ENCODE results near the gene CA5B. TPM values are rescaled to one million over a fixed set of nuclear protein-coding genes. Genes with fewer than 3 reads are reported as not detected.

Gene CA5B
- total and polyA plus RNA-seq, 9 donors: 2.6 to 5.5 (median 3.4) TPM

- DNase-seq: no peak
- no peaks in the 10 kb centered on the region for H3K4me1 ChIP-seq (ENCODE audit: control insufficient read depth, insufficient read depth, low read length)
- H3K27ac ChIP-seq (ENCODE audit: low read length): no peak overlapping the region
- peaks cover 30% of the 10 kb centered on the region for H3K36me3 ChIP-seq (ENCODE audit: control insufficient read depth, insufficient read depth, low read length)
- no peak overlapping the region for H3K4me3 ChIP-seq (ENCODE audit: low read length)
- WGBS (ENCODE audit: insufficient coverage): no CpG with 5 or more reads among the region's 8 CpGs
- H3K27me3 ChIP-seq (ENCODE audit: control insufficient read depth, insufficient read depth, low read length): no peaks in the 10 kb centered on the region
- H3K9me3 ChIP-seq (replicated peaks; ENCODE audit: control insufficient read depth, low read depth, low read length): no peaks in the 10 kb centered on the region
Observed at GRCh38 chrX:15812192-15812938, 74.3 kb downstream of the CA5B start.

GRCh38 chrX:15813416-15813815, 75.3 kb downstream of the CA5B start:
- no CpG with 5 or more reads among the region's 1 CpG for WGBS (ENCODE audit: insufficient coverage)
- Histone ChIP-seq H3K27ac (ENCODE audit: low read length) (no peak overlapping the region), H3K9me3 (replicated peaks; ENCODE audit: control insufficient read depth, low read depth, low read length) (no peaks in the 10 kb centered on the region), H3K27me3 (ENCODE audit: control insufficient read depth, insufficient read depth, low read length) (no peaks in the 10 kb centered on the region), H3K4me3 (ENCODE audit: low read length) (no peak overlapping the region), H3K36me3 (ENCODE audit: control insufficient read depth, insufficient read depth, low read length) (peaks cover 32% of the 10 kb centered on the region), H3K4me1 (ENCODE audit: control insufficient read depth, insufficient read depth, low read length) (no peaks in the 10 kb centered on the region)
- no peak for DNase-seq

GRCh38 chrX:15814771-15815365, 76.8 kb downstream of the CA5B start:
- Histone ChIP-seq H3K27ac (ENCODE audit: low read length) (no peak overlapping the region), H3K4me3 (ENCODE audit: low read length) (no peak overlapping the region), H3K36me3 (ENCODE audit: control insufficient read depth, insufficient read depth, low read length) (peaks cover 29% of the 10 kb centered on the region), H3K4me1 (ENCODE audit: control insufficient read depth, insufficient read depth, low read length) (no peaks in the 10 kb centered on the region), H3K27me3 (ENCODE audit: control insufficient read depth, insufficient read depth, low read length) (no peaks in the 10 kb centered on the region), H3K9me3 (replicated peaks; ENCODE audit: control insufficient read depth, low read depth, low read length) (no peaks in the 10 kb centered on the region)
- WGBS (ENCODE audit: insufficient coverage): 83% methylated on average over 1 of the region's 6 CpGs
- DNase-seq: no peak

- Histone ChIP-seq H3K9me3 (replicated peaks; ENCODE audit: control insufficient read depth, low read depth, low read length) (no peaks in the 10 kb centered on the region), H3K36me3 (ENCODE audit: control insufficient read depth, insufficient read depth, low read length) (peaks cover 31% of the 10 kb centered on the region), H3K27ac (ENCODE audit: low read length) (no peak overlapping the region), H3K4me3 (ENCODE audit: low read length) (no peak overlapping the region), H3K4me1 (ENCODE audit: control insufficient read depth, insufficient read depth, low read length) (no peaks in the 10 kb centered on the region), H3K27me3 (ENCODE audit: control insufficient read depth, insufficient read depth, low read length) (no peaks in the 10 kb centered on the region)
- WGBS (ENCODE audit: insufficient coverage): no CpG with 5 or more reads among the region's 10 CpGs
- peak; percentile 34 for DNase-seq
Observed at GRCh38 chrX:15815779-15816437, 77.8 kb downstream of the CA5B start.

GRCh38 chrX:15816438-15816809, 78.4 kb downstream of the CA5B start:
- Histone ChIP-seq H3K36me3 (ENCODE audit: control insufficient read depth, insufficient read depth, low read length) (peaks cover 30% of the 10 kb centered on the region), H3K9me3 (replicated peaks; ENCODE audit: control insufficient read depth, low read depth, low read length) (no peaks in the 10 kb centered on the region), H3K4me3 (ENCODE audit: low read length) (no peak overlapping the region), H3K27me3 (ENCODE audit: control insufficient read depth, insufficient read depth, low read length) (no peaks in the 10 kb centered on the region), H3K4me1 (ENCODE audit: control insufficient read depth, insufficient read depth, low read length) (no peaks in the 10 kb centered on the region), H3K27ac (ENCODE audit: low read length) (no peak overlapping the region)
- no CpG with 5 or more reads among the region's 1 CpG for WGBS (ENCODE audit: insufficient coverage)
- no peak for DNase-seq

GRCh38 chrX:15816886-15817285, 78.8 kb downstream of the CA5B start:
- no peaks in the 10 kb centered on the region for H3K4me1 ChIP-seq (ENCODE audit: control insufficient read depth, insufficient read depth, low read length)
- H3K36me3 ChIP-seq (ENCODE audit: control insufficient read depth, insufficient read depth, low read length): peaks cover 27% of the 10 kb centered on the region
- peak; percentile 8 for DNase-seq
- no peak overlapping the region for H3K27ac ChIP-seq (ENCODE audit: low read length)
- H3K4me3 ChIP-seq (ENCODE audit: low read length): no peak overlapping the region
- WGBS (ENCODE audit: insufficient coverage): no CpG with 5 or more reads among the region's 4 CpGs
- H3K9me3 ChIP-seq (replicated peaks; ENCODE audit: control insufficient read depth, low read depth, low read length): no peaks in the 10 kb centered on the region
- H3K27me3 ChIP-seq (ENCODE audit: control insufficient read depth, insufficient read depth, low read length): no peaks in the 10 kb centered on the region

GRCh38 chrX:15820106-15821073, 82.3 kb downstream of the CA5B start:
- Histone ChIP-seq H3K27ac (ENCODE audit: low read length) (peak overlapping the region; percentile 13), H3K4me3 (ENCODE audit: low read length) (no peak overlapping the region), H3K36me3 (ENCODE audit: control insufficient read depth, insufficient read depth, low read length) (peaks cover 31% of the 10 kb centered on the region), H3K4me1 (ENCODE audit: control insufficient read depth, insufficient read depth, low read length) (no peaks in the 10 kb centered on the region), H3K27me3 (ENCODE audit: control insufficient read depth, insufficient read depth, low read length) (no peaks in the 10 kb centered on the region), H3K9me3 (replicated peaks; ENCODE audit: control insufficient read depth, low read depth, low read length) (no peaks in the 10 kb centered on the region)
- DNase-seq: peak; percentile 17
- WGBS (ENCODE audit: insufficient coverage): 59% methylated on average over 9 of the region's 14 CpGs

- no peak overlapping the region for H3K27ac ChIP-seq (ENCODE audit: low read length)
- H3K27me3 ChIP-seq (ENCODE audit: control insufficient read depth, insufficient read depth, low read length): no peaks in the 10 kb centered on the region
- peaks cover 25% of the 10 kb centered on the region for H3K36me3 ChIP-seq (ENCODE audit: control insufficient read depth, insufficient read depth, low read length)
- H3K4me3 ChIP-seq (ENCODE audit: low read length): no peak overlapping the region
- no peaks in the 10 kb centered on the region for H3K4me1 ChIP-seq (ENCODE audit: control insufficient read depth, insufficient read depth, low read length)
- no peak for DNase-seq
- H3K9me3 ChIP-seq (replicated peaks; ENCODE audit: control insufficient read depth, low read depth, low read length): no peaks in the 10 kb centered on the region
- 93% methylated on average over 14 of the region's 23 CpGs for WGBS (ENCODE audit: insufficient coverage)
Observed at GRCh38 chrX:15822922-15823321, 84.9 kb downstream of the CA5B start.

GRCh38 chrX:15825936-15826335, 87.9 kb downstream of the CA5B start:
- DNase-seq: no peak
- no peaks in the 10 kb centered on the region for H3K9me3 ChIP-seq (replicated peaks; ENCODE audit: control insufficient read depth, low read depth, low read length)
- no CpG with 5 or more reads among the region's 5 CpGs for WGBS (ENCODE audit: insufficient coverage)
- no peak overlapping the region for H3K27ac ChIP-seq (ENCODE audit: low read length)
- H3K4me3 ChIP-seq (ENCODE audit: low read length): no peak overlapping the region
- peaks cover 16% of the 10 kb centered on the region for H3K36me3 ChIP-seq (ENCODE audit: control insufficient read depth, insufficient read depth, low read length)
- no peaks in the 10 kb centered on the region for H3K4me1 ChIP-seq (ENCODE audit: control insufficient read depth, insufficient read depth, low read length)
- no peaks in the 10 kb centered on the region for H3K27me3 ChIP-seq (ENCODE audit: control insufficient read depth, insufficient read depth, low read length)
